Progenitor cell of endocrine pancreas (in vitro differentiated cells): Measurements from ENCODE around the gene KRT85. TPM values are rescaled to one million over a fixed set of nuclear protein-coding genes. Genes with fewer than 3 reads are reported as not detected.

Experiments used
- DNase-seq: peaks from one replicate; pipeline ENCODE4 v3.0.0; 2021; ENCODE audit warnings: low spot score; ENCODE audit not compliant: unreplicated experiment
- H3K27ac Mint-ChIP-seq: 2 replicates; pipeline ENCODE4 v1.8.0; 2021; ENCODE audit warnings: mild to moderate bottlenecking, moderate library complexity, mixed read lengths
- H3K27me3 Mint-ChIP-seq: 2 replicates; pipeline ENCODE4 v1.8.0; 2021; ENCODE audit warnings: mixed read lengths
- H3K36me3 Mint-ChIP-seq: 2 replicates; pipeline ENCODE4 v1.8.0; 2022; ENCODE audit warnings: mixed read lengths; ENCODE audit not compliant: insufficient read depth
- H3K4me1 Mint-ChIP-seq: 2 replicates; pipeline ENCODE4 v1.8.0; 2021; ENCODE audit warnings: low read depth, mixed read lengths
- H3K4me3 Mint-ChIP-seq: 2 replicates; pipeline ENCODE4 v1.8.0; 2021; ENCODE audit warnings: low read depth, mild to moderate bottlenecking, moderate library complexity, mixed read lengths
- H3K9me3 Mint-ChIP-seq: 2 replicates; pipeline ENCODE4 v1.8.0; 2021; ENCODE audit warnings: low read depth, mixed read lengths
- total RNA-seq: library from RNA; stranded (reverse); gene quantifications from 2 replicates; pipeline ENCODE4 v1.2.1, GENCODE V29; 2021
- TF ChIP-seq, protein P1 (sequence below): fragments of 200-600 bp; sonication (generic); IDR thresholded peaks from one replicate; pipeline ENCODE4 v1.5.0; 2021; ENCODE audit warnings: antibody characterized with exemption, mild to moderate bottlenecking; ENCODE audit not compliant: unreplicated experiment

The KRT85 gene
- total RNA-seq, 1 donor from 2014 or later, result not detected

DNA sequence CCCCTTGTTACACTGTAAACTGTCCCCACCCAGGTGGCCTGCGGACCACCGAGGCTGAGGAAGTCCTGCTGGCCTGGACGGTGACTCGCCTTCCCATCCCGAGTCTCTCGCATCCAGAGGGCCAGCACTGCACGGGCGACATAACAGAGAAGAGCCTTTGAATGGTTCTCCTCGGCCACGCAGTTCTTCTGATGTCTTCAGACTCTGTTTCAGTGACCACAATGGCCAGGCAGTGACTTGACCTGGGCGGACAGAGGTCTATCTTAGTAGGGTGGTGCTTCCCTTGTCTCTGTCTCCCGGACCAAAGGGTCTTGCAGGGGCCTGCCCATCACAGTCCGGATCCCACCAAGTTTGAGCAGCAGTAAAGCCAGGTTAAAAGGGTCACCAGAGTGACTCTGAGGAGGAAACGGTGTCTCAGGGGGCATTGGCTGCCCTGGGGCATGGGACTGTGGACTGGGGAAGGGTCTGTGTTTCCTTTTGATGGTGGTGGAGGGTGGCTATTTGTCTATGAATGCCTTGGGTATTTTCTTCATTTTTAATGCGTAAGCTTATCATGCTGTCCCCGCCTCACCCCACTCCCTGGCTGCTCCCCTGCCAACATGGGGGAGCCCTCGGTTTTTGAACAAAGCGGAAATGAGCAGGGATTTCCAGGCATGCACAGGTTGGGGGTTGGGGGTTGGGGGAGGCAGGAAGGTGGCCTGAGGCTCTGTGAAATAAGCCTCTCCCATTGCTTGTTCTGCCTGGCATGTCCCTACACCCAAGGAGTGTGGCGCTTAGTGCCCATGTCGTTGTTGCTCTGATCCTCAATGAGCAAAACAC, 10.3 kb downstream of the KRT85 start:
- peaks cover 45% of the 10 kb centered on the region for H3K27me3 Mint-ChIP-seq
- TF ChIP-seq, protein P1, sequence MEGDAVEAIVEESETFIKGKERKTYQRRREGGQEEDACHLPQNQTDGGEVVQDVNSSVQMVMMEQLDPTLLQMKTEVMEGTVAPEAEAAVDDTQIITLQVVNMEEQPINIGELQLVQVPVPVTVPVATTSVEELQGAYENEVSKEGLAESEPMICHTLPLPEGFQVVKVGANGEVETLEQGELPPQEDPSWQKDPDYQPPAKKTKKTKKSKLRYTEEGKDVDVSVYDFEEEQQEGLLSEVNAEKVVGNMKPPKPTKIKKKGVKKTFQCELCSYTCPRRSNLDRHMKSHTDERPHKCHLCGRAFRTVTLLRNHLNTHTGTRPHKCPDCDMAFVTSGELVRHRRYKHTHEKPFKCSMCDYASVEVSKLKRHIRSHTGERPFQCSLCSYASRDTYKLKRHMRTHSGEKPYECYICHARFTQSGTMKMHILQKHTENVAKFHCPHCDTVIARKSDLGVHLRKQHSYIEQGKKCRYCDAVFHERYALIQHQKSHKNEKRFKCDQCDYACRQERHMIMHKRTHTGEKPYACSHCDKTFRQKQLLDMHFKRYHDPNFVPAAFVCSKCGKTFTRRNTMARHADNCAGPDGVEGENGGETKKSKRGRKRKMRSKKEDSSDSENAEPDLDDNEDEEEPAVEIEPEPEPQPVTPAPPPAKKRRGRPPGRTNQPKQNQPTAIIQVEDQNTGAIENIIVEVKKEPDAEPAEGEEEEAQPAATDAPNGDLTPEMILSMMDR, result no peak
- no peaks in the 10 kb centered on the region for H3K36me3 Mint-ChIP-seq
- no peak for DNase-seq
- H3K9me3 Mint-ChIP-seq, result no peaks in the 10 kb centered on the region
- H3K4me1 Mint-ChIP-seq, result no peaks in the 10 kb centered on the region
- no peak overlapping the region for H3K4me3 Mint-ChIP-seq
- no peak overlapping the region for H3K27ac Mint-ChIP-seq

DNA sequence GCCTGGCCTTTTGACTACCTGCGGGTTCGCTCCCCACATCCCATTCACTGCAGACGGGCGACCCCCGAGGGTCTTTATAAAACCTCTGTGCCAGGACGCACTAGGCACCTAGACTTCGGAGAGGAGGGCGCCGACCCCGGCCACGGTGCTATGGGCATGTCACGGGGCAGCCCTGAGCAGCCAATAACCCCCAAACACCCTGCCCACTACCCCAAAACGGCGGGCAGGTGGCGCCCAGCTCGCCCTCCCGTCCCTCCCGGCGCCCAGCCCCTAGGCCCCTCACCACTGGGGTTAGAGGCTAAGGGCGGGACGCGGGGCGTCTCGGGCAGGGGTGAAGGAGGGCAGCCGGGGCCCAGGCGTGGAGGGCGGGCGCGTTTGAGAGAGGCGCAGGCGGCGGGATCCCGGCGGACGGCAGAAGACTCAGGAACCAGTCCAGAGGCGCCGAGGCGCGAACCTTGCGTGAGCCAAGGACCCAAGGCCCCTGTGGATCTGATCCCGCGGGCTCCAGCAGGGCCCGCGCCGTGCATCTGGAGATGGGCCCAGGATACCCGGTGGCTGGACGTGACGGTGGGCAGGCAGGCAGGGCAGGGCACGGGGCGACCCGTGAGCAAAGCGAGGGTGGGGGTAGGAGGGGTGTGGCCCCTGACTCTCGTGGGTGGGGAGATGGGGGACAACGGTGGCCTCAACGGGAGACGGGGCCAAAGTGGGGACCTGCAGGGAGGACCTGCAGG, 11.1 kb downstream of the KRT85 start:
- H3K4me3 Mint-ChIP-seq, result no peak overlapping the region
- H3K27me3 Mint-ChIP-seq, result peaks cover 44% of the 10 kb centered on the region
- no peaks in the 10 kb centered on the region for H3K9me3 Mint-ChIP-seq
- no peak for DNase-seq
- no peak overlapping the region for H3K27ac Mint-ChIP-seq
- no peaks in the 10 kb centered on the region for H3K4me1 Mint-ChIP-seq
- H3K36me3 Mint-ChIP-seq, result no peaks in the 10 kb centered on the region
- TF ChIP-seq, protein P1, result no peak

- H3K27ac Mint-ChIP-seq, result no peak overlapping the region
- H3K4me3 Mint-ChIP-seq, result no peak overlapping the region
- TF ChIP-seq, protein P1, result no peak
- H3K9me3 Mint-ChIP-seq, result no peaks in the 10 kb centered on the region
- no peaks in the 10 kb centered on the region for H3K36me3 Mint-ChIP-seq
- H3K4me1 Mint-ChIP-seq, result no peaks in the 10 kb centered on the region
- peaks cover 42% of the 10 kb centered on the region for H3K27me3 Mint-ChIP-seq
- DNase-seq, result no peak
Measured at GRCh38 chr12:52355176-52355575, 12.1 kb downstream of the KRT85 start.

DNA sequence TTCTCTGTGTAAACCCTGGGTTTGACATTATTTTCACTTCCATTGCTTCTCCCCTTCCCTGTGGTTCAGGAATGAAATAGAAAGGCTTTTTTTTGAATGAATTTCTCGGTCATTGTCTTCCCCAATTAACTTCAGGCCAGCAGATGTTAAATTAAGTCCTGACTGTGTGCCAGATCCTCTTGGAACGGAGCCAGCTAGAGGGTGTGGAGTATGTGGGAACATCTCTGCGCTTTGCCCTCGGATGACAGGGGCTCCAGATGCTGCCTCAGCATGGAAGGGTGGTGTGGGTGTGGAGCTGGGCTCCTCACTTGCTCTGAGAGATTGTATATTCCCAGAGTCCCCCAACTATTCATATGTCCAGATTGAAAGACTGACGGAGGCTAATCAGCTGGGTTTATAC, 13.1 kb downstream of the KRT85 start:
- Mint-ChIP-seq H3K4me1 (no peaks in the 10 kb centered on the region), H3K4me3 (no peak overlapping the region), H3K27ac (no peak overlapping the region), H3K27me3 (peaks cover 36% of the 10 kb centered on the region), H3K36me3 (no peaks in the 10 kb centered on the region), H3K9me3 (no peaks in the 10 kb centered on the region)
- TF ChIP-seq, protein P1, result no peak
- DNase-seq, result no peak

GRCh38 chr12:52353766-52354165, 13.5 kb downstream of the KRT85 start:
- peaks cover 39% of the 10 kb centered on the region for H3K27me3 Mint-ChIP-seq
- H3K36me3 Mint-ChIP-seq, result no peaks in the 10 kb centered on the region
- H3K4me1 Mint-ChIP-seq, result peaks cover under 1% of the 10 kb centered on the region
- H3K9me3 Mint-ChIP-seq, result no peaks in the 10 kb centered on the region
- no peak overlapping the region for H3K27ac Mint-ChIP-seq
- TF ChIP-seq, protein P1, result no peak
- no peak overlapping the region for H3K4me3 Mint-ChIP-seq
- no peak for DNase-seq
